GM12878 (cell line): ENCODE data around the gene PITX1. TPM values are rescaled to one million over a fixed set of nuclear protein-coding genes. Genes with fewer than 3 reads are reported as not detected.
"Not testable (repeated sequence)": the region's sequence is repeated elsewhere in the genome, so short reads cannot be mapped to it uniquely, and the experiment has no call there.

ENCODE experiments used
- ATAC-seq: fragments of 200-7000 bp; cut with Tn5 transposase; 3 replicates; pipeline ENCODE4 v1.9.1; 2020; ENCODE audit warnings: mild to moderate bottlenecking, moderate library complexity
- Bru-seq: library from RNA; stranded (reverse); fragments of 400-500 nt; gene quantifications from one replicate; lab custom pipeline; 2021; lab: Mats Ljungman, UMichigan
- BruChase-seq, 2 experiments: library from RNA; stranded (reverse); fragments of 400-500 nt; gene quantifications; one replicate each; lab custom pipeline; 2021; lab: Mats Ljungman, UMichigan
- BruUV-seq: library from RNA; stranded (reverse); fragments of 400-500 nt; replicated peaks from 2 replicates; lab custom pipeline; 2021; lab: Mats Ljungman, UMichigan
- CTCF ChIA-PET: fragments of 300-600 bp; sonication (Branson Sonifier 250); formaldehyde crosslinking; extraction: SDS; loops from one replicate; lab custom pipeline; 2021; ENCODE audit warnings: inconsistent platforms; lab: Yijun Ruan, JAX
- POLR2A ChIA-PET: fragments of 350-600 bp; formaldehyde crosslinking; extraction: SDS; loops from one replicate; lab custom pipeline; 2021; ENCODE audit warnings: inconsistent platforms; lab: Charles Lee
- RAD21 ChIA-PET: fragments of 300-600 bp; sonication (Branson Sonifier 250); formaldehyde crosslinking; loops from one replicate; lab custom pipeline; 2023; ENCODE audit warnings: antibody characterized with exemption; ENCODE audit not compliant: unreplicated experiment; lab: Charles Lee
- SMC1A ChIA-PET: fragments of 300-600 bp; sonication (Branson Sonifier 250); formaldehyde crosslinking; loops from one replicate; lab custom pipeline; 2023; ENCODE audit not compliant: unreplicated experiment, uncharacterized antibody; lab: Charles Lee
- DNase-seq: peaks from one replicate; pipeline ENCODE4 v3.0.0-alpha.2; 2011; ENCODE audit warnings: low read depth, low spot score
- FAIRE-seq: peaks from 3 replicates; lab custom pipeline; 2011; peaks lifted over from hg19 to GRCh38; lab: Jason Lieb, UNC
- H2AFZ ChIP-seq: 2 replicates; pipeline ENCODE4 v1.6.0; 2011; ENCODE audit warnings: low read depth, low read length, control low read depth; ENCODE audit not compliant: control insufficient read depth
- H3K27ac ChIP-seq: 2 replicates; pipeline ENCODE4 v1.5.1; 2011; ENCODE audit warnings: control low read depth; ENCODE audit not compliant: control insufficient read depth, insufficient read depth
- H3K27me3 ChIP-seq, 2 experiments: replicated peaks in 1 of 2; 2 replicates each; pipeline versions ENCODE4 v1.6.0 to v1.6.1; 2011; ENCODE audit warnings: low read length in 1 of 2; ENCODE audit not compliant: control insufficient read depth in 2 of 2, insufficient read depth in 2 of 2
- H3K36me3 ChIP-seq, 2 experiments: 2 replicates each; pipeline ENCODE4 v1.5.1; 2011; ENCODE audit warnings: low read length in 1 of 2; ENCODE audit not compliant: control insufficient read depth in 2 of 2, insufficient read depth in 2 of 2
- H3K4me1 ChIP-seq: 2 replicates; pipeline ENCODE4 v1.6.1; 2011; ENCODE audit warnings: mild to moderate bottlenecking, low read length, moderate library complexity, mixed read lengths; ENCODE audit not compliant: control insufficient read depth, insufficient read depth
- H3K4me2 ChIP-seq: 2 replicates; pipeline ENCODE4 v1.6.0; 2011; ENCODE audit warnings: control low read depth; ENCODE audit not compliant: control insufficient read depth, insufficient read depth
- H3K4me3 ChIP-seq: fragments of 200-600 bp; sonication (generic); 2 replicates; pipeline ENCODE4 v1.5.1; 2016
- H3K79me2 ChIP-seq: 2 replicates; pipeline ENCODE4 v1.6.0; 2011; ENCODE audit warnings: low read length; ENCODE audit not compliant: control insufficient read depth, insufficient read depth
- H3K9ac ChIP-seq: 2 replicates; pipeline ENCODE4 v1.8.0; 2011; ENCODE audit warnings: low read length, control low read depth, mixed read lengths; ENCODE audit not compliant: control insufficient read depth, insufficient read depth
- H3K9me3 ChIP-seq: replicated peaks from 3 replicates; pipeline ENCODE4 v1.5.1; 2011; ENCODE audit warnings: mild to moderate bottlenecking, low read length; ENCODE audit not compliant: control insufficient read depth, insufficient read depth
- H4K20me1 ChIP-seq: 2 replicates; pipeline ENCODE4 v1.6.0; 2011; ENCODE audit not compliant: control insufficient read depth, insufficient read depth
- HDAC6 ChIP-seq: fragments of 200-600 bp; sonication (generic); IDR thresholded peaks from one replicate; pipeline ENCODE4 v1.8.0; 2017; ENCODE audit warnings: antibody characterized with exemption; ENCODE audit not compliant: unreplicated experiment
- SP1 ChIP-seq: IDR thresholded peaks from one replicate; pipeline ENCODE4 v1.6.1; 2011; ENCODE audit warnings: low read depth, low read length
- SUZ12 ChIP-seq: fragments of 200-600 bp; sonication (generic); IDR thresholded peaks from one replicate; pipeline ENCODE4 v1.6.1; 2018; ENCODE audit warnings: antibody characterized with exemption, mild to moderate bottlenecking; ENCODE audit not compliant: unreplicated experiment
- WGBS: methylation state at CpG from one replicate; pipeline ENCODE4 v1.1.6; 2016; ENCODE audit warnings: low lambda C conversion rate; ENCODE audit not compliant: insufficient replicate concordance, insufficient coverage; ENCODE audit errors: missing lambda C conversion rate; 5-methylcytosine and 5-hydroxymethylcytosine counted together
- in situ Hi-C: fragments of 300-500 bp; cut with MboI; formaldehyde crosslinking; loops from 9 replicates; pipeline ENCODE4 v1.14.3; 2018; ENCODE audit warnings: mixed read lengths
- intact Hi-C: fragments of 100-400 bp; cut with micrococcal nuclease; formaldehyde crosslinking; loops from one replicate; pipeline ENCODE4 v1.14.2; 2022; ENCODE audit not compliant: unreplicated experiment
- long read RNA-seq, 2 experiments: library from polyadenylated mRNA; unstranded; transcript quantifications; one replicate each; pipeline ENCODE4 v2.0.0, GENCODE V29; 2019 to 2020
- polyA minus RNA-seq, 3 experiments: library from RNA; depleted of rRNA, polyadenylated mRNA; stranded (reverse); fragments of >200 nt; gene quantifications; 2 replicates each; pipeline ENCODE4 v1.2.3, GENCODE V29; 2011
- polyA plus RNA-seq, 11 experiments: library from polyadenylated mRNA; depleted of rRNA in 4 of 11; unstranded in 6 of 11; stranded (reverse) in 5 of 11; fragments of >200 nt; fragmentation: Nextera tagmentation in 4 of 11; fragmentation: Illumina TruSeq in 1 of 11; extraction: Ambion mirVana in 4 of 11; extraction: Trizol in 1 of 11; gene quantifications; 1 replicate in 1 of 11; 2 replicates in 10 of 11; pipeline versions ENCODE4 v1.2.1 to v1.2.3, GENCODE V29; 2011 to 2016; ENCODE audit warnings: inconsistent platforms in 2 of 11, missing spikeins in 2 of 11, low read depth in 1 of 11
- total RNA-seq, 4 experiments: library from RNA; depleted of rRNA in 3 of 4; stranded (reverse); fragments of >200 nt in 3 of 4; fragmentation: Illumina TruSeq in 1 of 4; extraction: Trizol in 1 of 4; gene quantifications; 2 replicates each; pipeline versions ENCODE4 v1.2.1 to v1.2.3, GENCODE V29; 2013 to 2021

The PITX1 gene
- total RNA-seq (2013; cell fraction: nucleolus; rRNA removed), result not detected in 2 replicates
- total RNA-seq (2014; rRNA removed), result 0.44 and 0.68 TPM in 2 replicates
- total RNA-seq (2014; rRNA removed; fragmentation: Illumina TruSeq; extraction: Trizol), result 0.18 TPM in 1 of 2 replicates, not detected in the other
- total RNA-seq (2021), result 0.77 and 1.1 TPM in 2 replicates
- not detected for polyA plus RNA-seq (2011; ENCODE audit: low read depth)
- not detected in 2 replicates for polyA plus RNA-seq (2011; rRNA removed)
- not detected in 2 replicates for polyA plus RNA-seq (2011; cell fraction: cytosol; rRNA removed)
- polyA plus RNA-seq (2011; cell fraction: nucleus; rRNA removed), result not detected in 2 replicates
- 0.18 and 0.31 TPM in 2 replicates for polyA plus RNA-seq (2012)
- not detected in 2 replicates for polyA plus RNA-seq (2014; fragmentation: Illumina TruSeq; extraction: Trizol)
- not detected for polyA plus RNA-seq (2014; fragmentation: Nextera tagmentation; extraction: Ambion mirVana)
- 0.96 and 1.2 TPM in 2 replicates for polyA plus RNA-seq (2014; rRNA removed)
- under 1 TPM; 0.16 to 0.43 TPM for polyA plus RNA-seq (2016; fragmentation: Nextera tagmentation; extraction: Ambion mirVana)
- polyA minus RNA-seq (2011; rRNA and poly(A)+ RNA removed), result not detected in 2 replicates
- polyA minus RNA-seq (2011; cell fraction: cytosol; rRNA and poly(A)+ RNA removed), result 1.6 and 1.9 TPM in 2 replicates
- polyA minus RNA-seq (2011; cell fraction: nucleus; rRNA and poly(A)+ RNA removed), result 0.96 TPM in 1 of 2 replicates, not detected in the other
- Bru-seq, nascent RNA, result percentile 21 among the genes with signal in this experiment
- percentile 27 among the genes with signal in this experiment for BruChase-seq, experiment 1, labeled RNA remaining after a 6-hour chase
- BruChase-seq, experiment 2, labeled RNA remaining after a 2-hour chase, result percentile 36 among the genes with signal in this experiment
- long read RNA-seq, experiment 1, result 0 reads
- long read RNA-seq, experiment 2, result 0 reads

DNA sequence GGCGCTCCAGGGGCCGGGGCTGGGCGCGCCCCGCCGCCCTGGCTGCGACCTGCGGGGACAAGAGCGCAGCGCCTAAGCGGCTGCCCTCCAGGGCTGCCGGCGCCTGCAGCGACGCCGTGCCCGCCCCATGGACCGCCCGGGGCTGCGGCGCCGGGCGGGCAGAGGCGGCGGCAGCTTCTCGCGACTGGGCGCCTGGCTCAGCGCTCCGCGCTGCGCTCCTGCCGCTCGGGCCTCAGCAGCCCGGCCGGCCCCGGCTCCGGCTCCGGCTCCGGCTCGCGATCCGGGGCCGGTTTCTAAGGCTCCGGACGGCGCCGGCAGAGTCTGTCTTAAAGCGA is at the start of gene PITX1:
TSS of gene PITX1 (minus strand) at position 328 of the 335 bp plus-strand sequence. CDS start 347 bp downstream, outside the sequence.
- TF ChIP-seq HDAC6, result peak; percentile 27
- peak; percentile 24 for TF ChIP-seq SUZ12
- no peak for TF ChIP-seq SP1
- TF ChIP-seq, all 136 proteins: peak for 2
- ATAC-seq (no peak), FAIRE-seq (no peak), DNase-seq (no peak)
- no peak within 1 kb of the TSS for H3K27ac ChIP-seq
- ChIA-PET POLR2A (no interaction called here), SMC1A (no interaction called here), RAD21 (no interaction called here), CTCF (no interaction called here)
- intact Hi-C loops (no loop called here), in situ Hi-C loops (no loop called here)
- H3K79me2 ChIP-seq, result no peaks in the 10 kb centered on the region
- H2AFZ ChIP-seq, result no peak within 1 kb of the TSS
- no TSS peak for BruUV-seq
- 2% methylated on average over 34 of the region's 49 CpGs for WGBS
- H3K27me3 ChIP-seq, result peaks cover 33 to 48% of the 10 kb centered on the region in 2 experiments
- H3K4me3 ChIP-seq, result peak within 1 kb of the TSS; percentile 58
- no peaks in the 10 kb centered on the region for H3K36me3 ChIP-seq
- H4K20me1 ChIP-seq, result peaks cover 2% of the 10 kb centered on the region; the same call in 1 of the 2 replicates
- no peaks in the 10 kb centered on the region for H3K4me1 ChIP-seq
- no peak within 1 kb of the TSS for H3K9ac ChIP-seq
- H3K4me2 ChIP-seq, result peak within 1 kb of the TSS; percentile 85
- peaks cover 4% of the 10 kb centered on the region; the same call in 2 of the 3 replicates for H3K9me3 ChIP-seq

DNA sequence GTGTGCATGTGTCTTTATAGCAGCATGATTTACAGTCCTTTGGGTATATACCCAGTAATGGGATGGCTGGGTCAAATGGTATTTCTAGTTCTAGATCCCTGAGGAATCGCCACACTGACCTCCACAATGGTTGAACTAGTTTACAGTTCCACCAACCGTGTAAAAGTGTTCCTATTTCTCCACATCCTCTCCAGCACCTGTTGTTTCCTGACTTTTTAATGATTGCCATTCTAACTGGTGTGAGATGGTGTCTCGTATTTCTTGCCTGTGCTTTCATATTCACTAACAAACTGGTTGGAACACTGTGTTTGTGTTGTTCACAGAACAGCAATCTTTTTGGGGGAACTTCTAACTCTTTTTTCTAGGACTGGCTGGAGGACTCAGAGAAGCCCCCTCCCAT is 49.3 kb upstream of the PITX1 start:
- H3K9me3 ChIP-seq, H4K20me1 ChIP-seq, H3K27me3 ChIP-seq, intact Hi-C loops, RAD21 ChIA-PET, H3K4me2 ChIP-seq, H3K79me2 ChIP-seq, BruUV-seq, H3K9ac ChIP-seq, H2AFZ ChIP-seq, H3K27ac ChIP-seq, FAIRE-seq, ATAC-seq, SMC1A ChIA-PET, H3K4me1 ChIP-seq, POLR2A ChIA-PET, DNase-seq, CTCF ChIA-PET, in situ Hi-C loops, H3K4me3 ChIP-seq, H3K36me3 ChIP-seq: not testable (repeated sequence)
- 3% methylated on average over 3 of the region's 3 CpGs for WGBS
